Vagina (tissue), 2 donors: ENCODE measurements around the gene GRHL3.

ENCODE experiments used
- CTCF ChIP-seq, 3 experiments: fragments of 450-650 bp in 2 of 3; fragments of 200-600 bp in 1 of 3; sonication (generic) in 1 of 3; IDR thresholded peaks; one replicate each; pipeline ENCODE4 v1.5.1; 2017 to 2019; ENCODE audit warnings: antibody characterized with exemption in 3 of 3, mild to moderate bottlenecking in 2 of 3, moderate library complexity in 2 of 3
- POLR2A ChIP-seq, 2 donors: fragments of 450-650 bp; IDR thresholded peaks; one replicate each; pipeline ENCODE4 v1.6.1; 2017; ENCODE audit warnings: antibody characterized with exemption in 2 of 2, mild to moderate bottlenecking in 2 of 2, moderate library complexity in 2 of 2

- no peak for TF ChIP-seq CTCF (IDR thresholded peaks at IDR 0.05)
- no peak for TF ChIP-seq POLR2A (IDR thresholded peaks at IDR 0.05)
Measured at GRCh38 chr1:24304763-24305162, 14.4 kb upstream of the GRHL3 start.
